Epithelial cell of proximal tubule (primary cell): ENCODE data around the gene SP2. TPM values are rescaled to one million over a fixed set of nuclear protein-coding genes. Genes with fewer than 3 reads are reported as not detected.

Source experiments
- DNase-seq: peaks from one replicate; pipeline ENCODE4 v3.0.0-alpha.2; 2011; ENCODE audit warnings: low read depth
- H3K4me3 ChIP-seq: 2 replicates; pipeline ENCODE4 v1.5.1; 2011; ENCODE audit warnings: low read depth, mild to moderate bottlenecking, low read length
- CTCF ChIP-seq: conservative IDR thresholded peaks from 2 replicates; pipeline ENCODE4 v1.5.1; 2012; ENCODE audit warnings: low read depth, mild to moderate bottlenecking, low read length
- total RNA-seq: library from RNA; depleted of rRNA; stranded (reverse); fragments of >200 nt; gene quantifications from 2 replicates; pipeline ENCODE4 v1.2.3, GENCODE V29; 2015

The SP2 gene
- total RNA-seq, 1 donor from 2014 or later = 2.1 TPM

DNA sequence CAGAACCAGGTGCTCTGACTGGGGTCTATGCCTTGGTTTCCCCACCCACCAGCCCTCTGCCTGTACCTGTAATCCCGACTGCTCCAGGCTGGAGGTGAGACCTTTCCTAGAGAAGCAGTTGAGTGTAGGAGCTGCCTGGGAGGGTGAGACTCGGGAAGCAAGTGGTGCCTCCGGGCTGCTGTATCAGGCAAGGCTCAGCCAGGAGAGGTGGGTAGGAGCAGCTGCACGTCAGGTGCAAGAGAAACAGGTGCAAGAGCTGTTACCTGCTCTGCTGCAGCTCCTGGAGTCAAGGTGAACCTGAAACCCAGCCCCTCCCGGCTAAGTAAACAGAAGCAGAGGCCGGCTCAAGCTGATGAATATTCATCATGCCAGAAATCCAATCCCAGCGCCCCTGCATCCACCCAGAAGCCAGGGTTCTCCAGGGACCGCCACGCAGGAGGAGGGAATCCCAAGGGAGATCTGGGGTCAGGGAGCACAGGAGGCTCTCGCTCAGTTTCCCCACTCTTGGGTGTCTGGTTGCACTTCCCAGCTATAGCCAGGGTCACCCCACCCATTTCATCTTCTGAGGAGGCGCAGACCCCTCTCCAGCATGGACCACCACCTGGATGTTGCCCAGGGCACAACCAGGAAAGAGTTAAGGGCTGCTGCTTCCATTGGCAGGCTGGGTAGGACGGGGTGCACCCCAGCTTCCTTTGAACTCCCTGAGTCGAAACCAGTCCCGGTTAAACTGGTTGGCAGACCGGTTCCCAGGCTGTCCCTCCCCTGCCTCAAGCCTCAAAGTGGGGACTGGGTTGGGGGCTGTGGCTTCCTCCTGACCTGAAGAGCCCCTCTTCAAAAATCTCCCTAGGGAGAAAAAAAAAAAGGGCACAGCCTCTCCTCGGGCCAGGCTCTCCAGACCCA lies 61.8 kb downstream of the SP2 start, which contains the start of gene PRR15L:
Gene PRR15L, minus strand, starts transcription at position 293 of the 900 bp plus-strand sequence. CDS start 4,649 bp downstream, outside the sequence.
- no peak for TF ChIP-seq CTCF
- no peak for DNase-seq
- H3K4me3 ChIP-seq = peak within 1 kb of the TSS; percentile 44

DNA sequence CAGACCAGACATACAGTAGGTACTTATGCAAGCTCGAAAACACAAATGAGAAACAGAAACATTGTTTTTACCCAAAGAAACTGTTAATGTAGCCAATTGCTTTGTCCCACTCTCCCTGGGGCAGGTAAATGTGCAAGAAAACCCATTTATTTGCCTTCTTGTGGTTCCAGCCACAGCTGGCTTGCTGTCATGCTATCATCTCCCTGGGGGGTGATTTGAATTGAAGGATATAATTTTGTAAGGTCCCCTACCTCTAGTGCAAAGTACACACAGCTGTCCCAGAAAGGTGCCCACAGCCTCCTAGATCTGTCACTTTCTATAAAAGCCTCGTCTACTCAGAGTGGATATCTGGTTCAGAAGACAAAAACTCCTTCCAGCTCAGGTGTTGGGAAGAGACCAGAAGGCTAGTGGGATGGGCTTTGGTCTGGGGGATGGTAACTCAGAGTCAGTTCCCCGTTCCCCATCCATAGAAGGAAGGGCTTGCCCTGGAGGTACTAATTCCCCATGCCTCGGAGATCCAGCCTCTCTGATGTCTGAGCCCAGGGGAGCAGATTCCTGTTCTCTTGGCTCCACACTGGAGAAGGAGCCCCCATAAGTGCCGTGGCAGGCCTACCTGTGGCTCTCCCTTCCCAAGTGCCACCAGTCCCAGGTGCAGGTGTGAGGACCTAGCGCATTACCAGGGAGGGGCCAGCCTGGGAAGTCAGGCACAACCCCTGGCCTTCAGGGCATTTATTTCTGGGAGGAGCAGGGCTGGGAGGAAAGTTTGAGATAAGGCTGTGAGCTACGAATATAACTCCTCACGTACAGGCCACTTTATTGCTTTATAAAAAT lies 64.0 kb downstream of the SP2 start:
- TF ChIP-seq CTCF = no peak
- no peak for DNase-seq

GRCh38 chr17:47961406-47961805 lies 65.4 kb downstream of the SP2 start:
- no peak overlapping the region for H3K4me3 ChIP-seq
- TF ChIP-seq CTCF = no peak
- DNase-seq = no peak

More for the DNA sequence above, 64.0 kb downstream of the SP2 start:
- no peak overlapping the region for H3K4me3 ChIP-seq

DNA sequence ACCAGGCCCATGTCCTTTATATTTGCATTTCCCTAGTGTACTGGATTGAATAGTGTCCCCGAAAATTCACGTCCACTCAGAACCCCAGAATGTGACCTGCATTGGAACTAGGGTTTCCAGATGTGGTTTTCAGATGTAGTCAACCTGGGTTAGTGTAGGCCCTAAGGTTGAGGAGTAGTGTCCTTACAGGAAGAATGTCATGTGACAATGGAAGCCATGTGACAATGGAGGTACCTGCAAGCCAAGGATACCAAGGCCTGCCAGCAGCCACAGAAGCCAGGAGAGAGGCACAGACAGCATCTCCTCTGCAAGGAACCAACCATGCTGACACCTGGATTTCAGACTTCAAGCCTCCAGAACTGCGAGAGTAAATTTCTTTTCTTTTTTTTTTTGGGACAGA lies 66.9 kb downstream of the SP2 start:
- no peak for TF ChIP-seq CTCF
- H3K4me3 ChIP-seq = no peak overlapping the region
- DNase-seq = no peak

DNA sequence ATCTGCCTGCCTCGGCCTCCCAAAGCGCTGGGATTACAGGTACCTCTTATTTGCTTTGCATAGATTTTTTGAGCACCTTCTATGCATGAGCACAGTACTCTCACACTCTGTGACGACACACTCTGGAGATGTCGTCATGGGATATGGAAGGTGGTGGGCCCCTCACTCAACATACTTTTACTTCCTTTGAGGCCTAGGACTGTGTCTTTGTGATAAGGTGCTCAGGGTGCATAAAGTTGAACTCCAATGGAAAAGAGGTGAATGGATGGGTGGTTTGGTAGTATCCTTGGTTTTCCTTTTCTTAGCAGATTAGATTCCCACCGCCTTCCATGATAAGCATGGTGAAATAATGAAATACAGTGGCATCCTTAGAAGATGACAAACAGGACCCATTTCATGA lies 68.8 kb downstream of the SP2 start:
- no peak overlapping the region for H3K4me3 ChIP-seq
- no peak for TF ChIP-seq CTCF
- no peak for DNase-seq

DNA sequence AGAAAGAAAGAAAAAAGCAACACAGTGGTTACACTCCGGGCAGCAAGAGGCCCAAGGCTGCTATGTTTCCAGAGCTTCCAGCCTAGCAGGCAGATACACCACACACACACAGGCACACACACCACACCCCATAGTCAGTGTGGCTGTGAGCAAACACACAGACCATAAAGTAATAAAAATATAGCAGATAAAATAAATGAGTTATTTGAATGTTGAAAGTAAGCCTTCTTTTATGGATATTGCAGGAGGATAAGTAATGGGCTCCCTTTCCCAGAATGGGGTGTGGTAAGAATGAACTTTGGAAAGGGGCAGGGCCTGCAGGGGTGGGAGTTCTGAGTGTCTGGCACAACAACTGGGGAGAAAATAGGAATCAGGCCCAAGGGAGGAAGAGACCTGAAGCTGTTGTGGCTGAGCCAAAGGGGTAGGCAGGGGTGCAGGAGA lies 70.1 kb downstream of the SP2 start:
- TF ChIP-seq CTCF = no peak
- no peak for DNase-seq
- H3K4me3 ChIP-seq = no peak overlapping the region
